Panc1 (cell line): ENCODE results near the gene GLRX5. TPM values are rescaled to one million over a fixed set of nuclear protein-coding genes. Genes with fewer than 3 reads are reported as not detected.

Source experiments
- ATAC-seq: fragments of 200-7000 bp; cut with Tn5 transposase; 2 replicates; pipeline ENCODE4 v1.9.1; 2020; ENCODE audit warnings: mild to moderate bottlenecking, moderate library complexity
- BruUV-seq: library from RNA; stranded (reverse); fragments of 400-500 nt; replicated peaks from 2 replicates; lab custom pipeline; 2021; lab: Mats Ljungman, UMichigan
- CTCF ChIA-PET: fragments of 300-600 bp; sonication (Branson Sonifier 250); formaldehyde crosslinking; loops from one replicate; lab custom pipeline; 2022; ENCODE audit warnings: antibody characterized with exemption; lab: Charles Lee
- POLR2A ChIA-PET: fragments of 300-600 bp; sonication (Branson Sonifier 250); formaldehyde crosslinking; loops from one replicate; lab custom pipeline; 2022; ENCODE audit warnings: antibody characterized with exemption; lab: Charles Lee
- DNase-seq: peaks from one replicate; pipeline ENCODE4 v3.0.0-alpha.2; 2010; ENCODE audit warnings: low read depth, low spot score
- H3K27ac ChIP-seq: 2 replicates; pipeline ENCODE4 v1.5.1; 2011; ENCODE audit warnings: mild to moderate bottlenecking, low read length, inconsistent platforms
- H3K27me3 ChIP-seq: fragments of 200-500 bp; sonication (Bioruptor generic); 2 replicates; pipeline ENCODE4 v1.6.0; 2014; ENCODE audit warnings: low read length, inconsistent platforms; ENCODE audit not compliant: control insufficient read depth, insufficient read depth
- H3K36me3 ChIP-seq: fragments of 200-500 bp; sonication (Bioruptor generic); 2 replicates; pipeline ENCODE4 v1.5.1; 2014; ENCODE audit warnings: inconsistent platforms, mild to moderate bottlenecking, low read length, moderate library complexity; ENCODE audit not compliant: control insufficient read depth, insufficient read depth
- H3K4me1 ChIP-seq: 2 replicates; pipeline ENCODE4 v1.5.1; 2011; ENCODE audit warnings: inconsistent platforms, mild to moderate bottlenecking, low read length, moderate library complexity; ENCODE audit not compliant: control insufficient read depth, insufficient read depth
- H3K4me3 ChIP-seq, 2 experiments: 2 replicates each; pipeline ENCODE4 v1.5.1; 2011 to 2012; ENCODE audit warnings: low read depth in 2 of 2, low read length in 2 of 2, mild to moderate bottlenecking in 2 of 2, inconsistent platforms in 1 of 2, moderate library complexity in 1 of 2
- H3K9me3 ChIP-seq: fragments of 200-500 bp; sonication (Bioruptor generic); 2 replicates; pipeline ENCODE4 v1.5.1; 2014; ENCODE audit warnings: low read depth, mild to moderate bottlenecking, inconsistent platforms, low read length, moderate library complexity; ENCODE audit not compliant: control insufficient read depth, insufficient read depth
- CTCF ChIP-seq: fragments of 450-650 bp; IDR thresholded peaks from 2 replicates; pipeline ENCODE4 v1.5.1; 2017; ENCODE audit warnings: mild to moderate bottlenecking
- POLR2AphosphoS5 ChIP-seq: IDR thresholded peaks from 2 replicates; pipeline ENCODE4 v1.6.1; 2012; ENCODE audit warnings: mild to moderate bottlenecking, low read depth, low read length, moderate library complexity
- REST ChIP-seq, 2 experiments: IDR thresholded peaks; 2 replicates each; pipeline ENCODE4 v1.6.1; 2011 to 2012; ENCODE audit warnings: low read depth in 2 of 2, control low read depth in 1 of 2, low read length in 1 of 2, mild to moderate bottlenecking in 1 of 2, moderate library complexity in 1 of 2; ENCODE audit not compliant: insufficient read depth in 1 of 2
- SIN3A ChIP-seq: IDR thresholded peaks from 2 replicates; pipeline ENCODE4 v1.6.1; 2012; ENCODE audit warnings: low read depth, mild to moderate bottlenecking, low read length, moderate library complexity, borderline replicate concordance; ENCODE audit not compliant: insufficient read depth
- TCF7L2 ChIP-seq: IDR thresholded peaks from 2 replicates; pipeline ENCODE4 v1.6.1; 2011; ENCODE audit warnings: mild to moderate bottlenecking, low read depth, low read length, inconsistent platforms
- in situ Hi-C: cut with HindIII; loops from 2 replicates; pipeline ENCODE4 v1.10.0; 2016; ENCODE audit warnings: low sequenced_read_pairs, low pct_unique_long_range_greater_than_20kb
- intact Hi-C: fragments of 100-400 bp; cut with micrococcal nuclease; formaldehyde crosslinking; loops from one replicate; pipeline ENCODE4 v1.10.0; 2022; ENCODE audit not compliant: unreplicated experiment
- total RNA-seq: library from RNA; stranded (reverse); gene quantifications from one replicate; pipeline ENCODE4 v1.2.1, GENCODE V29; 2021; ENCODE audit not compliant: unreplicated experiment

Gene GLRX5
- total RNA-seq, 1 experiment from 2014 or later = 38.6 TPM

- intact Hi-C loops = no loop called here
- TSS peak; percentile 51 for BruUV-seq
- Histone ChIP-seq H3K36me3 (peaks cover 14% of the 10 kb centered on the region), H3K4me1 (peaks cover 16% of the 10 kb centered on the region), H3K27ac (peak overlapping the region; percentile 23; the same call in 1 of the 2 replicates), H3K9me3 (no peaks in the 10 kb centered on the region), H3K4me3 (peak overlapping the region; percentile 87 to 92), H3K27me3 (no peaks in the 10 kb centered on the region)
- ATAC-seq (no peak), DNase-seq (no peak)
- POLR2A ChIA-PET = no interaction called here
- in situ Hi-C loops = no loop called here
- CTCF ChIA-PET = no interaction called here
- TF ChIP-seq SIN3A (no peak), POLR2AphosphoS5 (no peak), REST (IDR thresholded peaks at IDR 0.05; ENCODE audit: insufficient read depth in 1 of 2, low read depth in 2 of 2, low read length in 1 of 2) (no peak), TCF7L2 (no peak), CTCF (no peak)
Observed at GRCh38 chr14:95537298-95538089, 2.6 kb downstream of the GLRX5 start.

- ChIA-PET CTCF (no interaction called here), POLR2A (interaction anchor here (0.6 kb wide), 1 partner anchor 125 kb away, joined by 3 read pairs; no protein-coding TSS in a partner anchor)
- intact Hi-C loops = no loop called here
- no peak overlapping the region for H3K27ac ChIP-seq
- H3K27me3 ChIP-seq = no peaks in the 10 kb centered on the region
- H3K9me3 ChIP-seq = no peaks in the 10 kb centered on the region
- TF ChIP-seq SIN3A (no peak), TCF7L2 (no peak), REST (IDR thresholded peaks at IDR 0.05; ENCODE audit: insufficient read depth in 1 of 2, low read depth in 2 of 2, low read length in 1 of 2) (no peak), POLR2AphosphoS5 (no peak), CTCF (no peak)
- DNase-seq (no peak), ATAC-seq (no peak)
- in situ Hi-C loops = no loop called here
- BruUV-seq = no TSS peak
- H3K4me3 ChIP-seq = no peak overlapping the region
- H3K36me3 ChIP-seq = peaks cover 4% of the 10 kb centered on the region; the same call in 1 of the 2 replicates
- peaks cover 14% of the 10 kb centered on the region for H3K4me1 ChIP-seq
Observed at GRCh38 chr14:95538801-95539509, 4.1 kb downstream of the GLRX5 start.
